SH-SY5Y (cell line): ENCODE measurements around the gene RPL13.

Experiments used
- GATA2 ChIP-seq: IDR thresholded peaks from 2 replicates; pipeline ENCODE4 v1.6.1; 2011; ENCODE audit warnings: mild to moderate bottlenecking, low read depth, low read length
- GATA3 ChIP-seq: IDR thresholded peaks from 2 replicates; pipeline ENCODE4 v1.6.1; 2011; ENCODE audit warnings: low read depth, mild to moderate bottlenecking, low read length, moderate library complexity

The RPL13 gene

GRCh38 chr16:89586218-89586617, 25.7 kb downstream of the RPL13 start:
- TF ChIP-seq GATA2 = no peak

- TF ChIP-seq GATA3 (no peak), GATA2 (no peak)
Observed at GRCh38 chr16:89586853-89587252, 26.4 kb downstream of the RPL13 start.

- TF ChIP-seq GATA2 (no peak), GATA3 (no peak)
Observed at GRCh38 chr16:89588413-89589109, 28.1 kb downstream of the RPL13 start.

- no peak for TF ChIP-seq GATA2
- TF ChIP-seq GATA3 = no peak
Observed at GRCh38 chr16:89589241-89589926, 28.9 kb downstream of the RPL13 start.

- TF ChIP-seq GATA3 (no peak), GATA2 (no peak)
Observed at GRCh38 chr16:89593841-89594240, 33.4 kb downstream of the RPL13 start.

GRCh38 chr16:89595330-89596060, 35.0 kb downstream of the RPL13 start:
- TF ChIP-seq GATA2 (no peak), GATA3 (no peak)

- no peak for TF ChIP-seq GATA3
- TF ChIP-seq GATA2 = no peak
Observed at GRCh38 chr16:89596061-89596689, 35.7 kb downstream of the RPL13 start.

GRCh38 chr16:89596957-89597649, 36.6 kb downstream of the RPL13 start:
- no peak for TF ChIP-seq GATA3
- TF ChIP-seq GATA2 = no peak

- no peak for TF ChIP-seq GATA2
- TF ChIP-seq GATA3 = no peak
Observed at GRCh38 chr16:89598199-89598598, 37.7 kb downstream of the RPL13 start.

GRCh38 chr16:89599451-89599858, 39.0 kb downstream of the RPL13 start:
- TF ChIP-seq GATA2 = no peak
- TF ChIP-seq GATA3 = no peak

GRCh38 chr16:89599902-89600301, 39.4 kb downstream of the RPL13 start:
- TF ChIP-seq GATA2 (no peak), GATA3 (no peak)

GRCh38 chr16:89600427-89600826, 39.9 kb downstream of the RPL13 start:
- TF ChIP-seq GATA2 (no peak), GATA3 (no peak)

- no peak for TF ChIP-seq GATA3
- TF ChIP-seq GATA2 = no peak
Observed at GRCh38 chr16:89600956-89601355, 40.5 kb downstream of the RPL13 start.

- TF ChIP-seq GATA3 (no peak), GATA2 (no peak)
Observed at GRCh38 chr16:89601906-89602272, 41.4 kb downstream of the RPL13 start.
